KMS-11 (cell line): Measurements from ENCODE around the gene RRAS2.

Experiments used
- H2AFZ ChIP-seq: fragments of 200-600 bp; sonication (generic); 2 replicates; pipeline ENCODE4 v1.6.1; 2016; ENCODE audit warnings: antibody characterized with exemption, mixed run types, low read depth
- H3K27ac ChIP-seq: fragments of 200-600 bp; sonication (generic); 2 replicates; pipeline ENCODE4 v1.6.1; 2016; ENCODE audit warnings: mild to moderate bottlenecking, mixed run types
- H3K27me3 ChIP-seq: fragments of 200-600 bp; sonication (generic); 2 replicates; pipeline ENCODE4 v1.6.1; 2017; ENCODE audit warnings: mild to moderate bottlenecking, low read depth, mixed run types, moderate library complexity; ENCODE audit not compliant: insufficient read depth
- H3K36me3 ChIP-seq: fragments of 200-600 bp; sonication (generic); 2 replicates; pipeline ENCODE4 v1.6.1; 2017; ENCODE audit warnings: mild to moderate bottlenecking, mixed run types; ENCODE audit not compliant: insufficient read depth
- H3K4me1 ChIP-seq: fragments of 200-600 bp; sonication (generic); 2 replicates; pipeline ENCODE4 v1.6.1; 2016; ENCODE audit warnings: mild to moderate bottlenecking, low read depth, mixed run types; ENCODE audit not compliant: poor library complexity, severe bottlenecking
- H3K4me2 ChIP-seq: fragments of 200-600 bp; sonication (generic); 2 replicates; pipeline ENCODE4 v1.7.0; 2016; ENCODE audit warnings: mild to moderate bottlenecking, mixed run types
- H3K4me3 ChIP-seq: fragments of 200-600 bp; sonication (generic); IDR thresholded peaks from 2 replicates; pipeline ENCODE4 v1.6.1; 2017; ENCODE audit warnings: low read depth, low read length, mixed read lengths; ENCODE audit not compliant: insufficient read depth
- H3K79me2 ChIP-seq: fragments of 200-600 bp; sonication (generic); 2 replicates; pipeline ENCODE4 v1.6.1; 2016; ENCODE audit warnings: low read depth, mixed run types; ENCODE audit not compliant: insufficient read depth
- H3K9ac ChIP-seq: fragments of 200-600 bp; sonication (generic); 2 replicates; pipeline ENCODE4 v1.6.1; 2016; ENCODE audit warnings: mild to moderate bottlenecking, mixed run types
- H4K20me1 ChIP-seq: fragments of 200-600 bp; sonication (generic); 2 replicates; pipeline ENCODE4 v1.6.1; 2016; ENCODE audit warnings: mild to moderate bottlenecking, mixed run types; ENCODE audit not compliant: insufficient read depth
- CTCF ChIP-seq: fragments of 200-600 bp; sonication (generic); conservative IDR thresholded peaks from 2 replicates; pipeline ENCODE4 v1.6.1; 2017; ENCODE audit warnings: low read depth, mild to moderate bottlenecking, antibody characterized with exemption, low read length, moderate library complexity, mixed read lengths

Gene RRAS2

DNA sequence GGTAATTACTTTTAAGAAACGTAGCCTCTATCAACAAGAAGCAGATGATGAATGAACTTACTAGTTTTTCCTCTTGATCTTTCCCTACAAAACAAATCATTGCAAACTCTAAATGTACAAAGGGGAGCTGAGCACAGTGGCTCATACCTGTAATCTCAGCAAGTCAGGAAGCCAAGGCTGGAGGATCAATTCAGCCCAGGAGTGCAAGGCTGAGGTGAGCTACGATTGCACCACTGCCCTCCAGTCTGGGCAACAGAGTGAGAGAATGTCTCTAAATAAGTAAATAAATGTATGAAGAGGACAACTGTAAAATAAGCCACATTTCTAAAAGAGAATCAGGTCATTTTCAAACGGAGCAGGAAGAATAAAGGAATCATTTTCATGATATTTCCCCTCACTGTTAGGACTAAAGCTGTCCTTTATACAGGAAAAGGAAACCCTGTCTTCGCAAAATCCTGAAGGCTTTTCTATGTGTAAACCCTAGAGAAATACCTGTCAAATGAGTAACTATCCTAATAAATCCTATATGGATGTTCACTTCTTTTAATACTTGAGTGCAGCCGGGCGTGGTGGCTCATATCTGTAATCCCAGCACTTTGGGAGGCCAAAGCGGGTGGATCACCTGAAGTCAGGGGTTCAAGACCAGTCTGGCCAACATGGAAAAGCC is 41.2 kb downstream of the RRAS2 start:
- no peaks in the 10 kb centered on the region for H3K36me3 ChIP-seq
- H3K27ac ChIP-seq: no peak overlapping the region
- H3K27me3 ChIP-seq: no peaks in the 10 kb centered on the region
- H3K9ac ChIP-seq: no peak overlapping the region
- no peak for TF ChIP-seq CTCF
- no peak overlapping the region for H3K4me3 ChIP-seq
- H3K4me1 ChIP-seq: peaks cover 33% of the 10 kb centered on the region
- no peak overlapping the region for H3K4me2 ChIP-seq
- H3K79me2 ChIP-seq: no peaks in the 10 kb centered on the region
- no peaks in the 10 kb centered on the region for H4K20me1 ChIP-seq
- H2AFZ ChIP-seq: no peak overlapping the region

DNA sequence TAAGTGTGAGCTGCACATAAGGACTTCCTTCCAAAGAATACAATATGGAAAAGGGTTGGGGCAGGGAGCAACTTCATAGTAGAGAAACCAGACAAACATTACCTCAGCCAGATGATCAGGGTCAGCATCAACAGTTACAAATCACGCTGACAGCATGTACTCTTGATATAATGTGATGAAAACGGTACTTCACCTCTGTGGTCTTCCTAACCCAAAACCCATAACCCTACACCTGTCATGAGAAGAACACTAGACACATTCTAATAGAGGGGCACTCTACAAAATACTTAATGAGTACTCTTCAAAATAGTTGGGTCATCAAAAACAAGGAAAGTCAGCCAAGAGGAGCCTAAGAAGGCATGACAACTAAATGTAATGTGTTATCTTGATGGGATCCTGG is 43.9 kb downstream of the RRAS2 start:
- Histone ChIP-seq H2AFZ (no peak overlapping the region), H3K27me3 (no peaks in the 10 kb centered on the region), H4K20me1 (no peaks in the 10 kb centered on the region), H3K4me2 (no peak overlapping the region), H3K4me1 (peaks cover 39% of the 10 kb centered on the region), H3K79me2 (no peaks in the 10 kb centered on the region), H3K9ac (no peak overlapping the region), H3K36me3 (no peaks in the 10 kb centered on the region), H3K4me3 (no peak overlapping the region), H3K27ac (no peak overlapping the region)
- TF ChIP-seq CTCF: no peak

GRCh38 chr11:14314127-14314526 is 44.9 kb downstream of the RRAS2 start:
- H2AFZ ChIP-seq: no peak overlapping the region
- H3K9ac ChIP-seq: no peak overlapping the region
- 0 out of 2 replicates have a peak overlapping the region, but pooled peaks have one; percentile 19 for H3K4me2 ChIP-seq
- no peaks in the 10 kb centered on the region for H3K79me2 ChIP-seq
- H4K20me1 ChIP-seq: no peaks in the 10 kb centered on the region
- H3K4me3 ChIP-seq: no peak overlapping the region
- no peak for TF ChIP-seq CTCF
- H3K27me3 ChIP-seq: no peaks in the 10 kb centered on the region
- H3K4me1 ChIP-seq: peaks cover 33% of the 10 kb centered on the region
- no peak overlapping the region for H3K27ac ChIP-seq
- H3K36me3 ChIP-seq: no peaks in the 10 kb centered on the region

- Histone ChIP-seq H3K9ac (no peak overlapping the region), H4K20me1 (no peaks in the 10 kb centered on the region), H3K36me3 (no peaks in the 10 kb centered on the region), H3K27me3 (no peaks in the 10 kb centered on the region), H3K27ac (no peak overlapping the region), H3K79me2 (no peaks in the 10 kb centered on the region; the same call in 1 of the 2 replicates), H2AFZ (no peak overlapping the region), H3K4me1 (peaks cover 41% of the 10 kb centered on the region), H3K4me2 (no peak overlapping the region), H3K4me3 (no peak overlapping the region)
- no peak for TF ChIP-seq CTCF
Measured at GRCh38 chr11:14312736-14313438, 46.1 kb downstream of the RRAS2 start.
